ENCODE measurements around the gene TRABD. TPM values are rescaled to one million over a fixed set of nuclear protein-coding genes. Genes with fewer than 3 reads are reported as not detected.

Gene TRABD
- total RNA-seq, 1 donor from 2014 or later, result 43.7 TPM

DNA sequence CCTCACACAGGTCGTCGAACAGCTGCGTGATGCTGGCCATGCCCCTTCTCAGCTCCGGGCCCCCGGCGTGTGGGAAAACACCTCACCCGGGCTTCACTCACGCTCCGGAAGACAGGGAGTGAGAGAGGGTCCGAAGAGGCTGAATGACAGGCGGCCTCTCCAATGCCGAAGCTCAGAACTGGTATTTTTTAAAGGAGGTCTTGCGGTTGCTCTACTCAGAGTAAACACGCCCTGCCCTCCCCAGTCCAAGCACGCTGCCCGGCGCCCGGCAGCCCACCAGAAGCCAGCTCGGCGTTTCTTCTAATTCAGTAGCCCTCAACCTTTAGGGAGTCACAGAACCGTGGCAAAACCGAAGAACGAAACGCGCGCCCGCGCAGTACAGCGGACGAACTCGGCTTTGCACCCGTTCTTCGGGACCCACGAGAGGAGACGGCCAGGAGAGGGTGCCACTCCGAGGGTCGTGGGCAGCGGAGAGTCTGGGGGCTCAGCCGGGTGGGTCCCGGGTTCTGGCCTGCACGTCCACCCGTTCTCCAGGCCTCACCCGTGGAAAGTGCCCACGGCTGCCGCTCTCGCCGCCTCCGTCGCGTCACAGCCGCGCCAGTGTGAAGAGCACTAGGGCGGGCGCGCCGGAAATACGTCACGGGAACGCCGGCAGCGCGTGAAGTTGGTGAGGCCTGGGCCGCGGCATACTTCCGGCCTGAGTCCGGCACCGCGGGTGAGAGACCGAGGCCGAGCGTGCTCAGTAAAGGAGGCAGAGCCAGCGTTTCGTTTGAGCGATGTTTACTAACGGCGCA, 58.9 kb downstream of the TRABD start, which contains the start of gene TUBGCP6:
Gene TUBGCP6 (minus strand): TSS at position 604 of the 794 bp plus-strand sequence. CDS start 564 bp downstream, at position 40.
- Histone ChIP-seq H3K36me3 (peaks cover 25% of the 10 kb centered on the region), H3K27me3 (ENCODE audit: low read depth) (no peaks in the 10 kb centered on the region), H3K4me3 (peak within 1 kb of the TSS; percentile 82), H3K9me3 (no peaks in the 10 kb centered on the region), H3K4me1 (peaks cover 64% of the 10 kb centered on the region), H3K27ac (peak within 1 kb of the TSS; percentile 90)
- DNase-seq (peak; percentile 98), ATAC-seq (peak; percentile 93 to 95)
- intact Hi-C loops (cut with DNase I), result no loop called here
- TF ChIP-seq, protein P1, sequence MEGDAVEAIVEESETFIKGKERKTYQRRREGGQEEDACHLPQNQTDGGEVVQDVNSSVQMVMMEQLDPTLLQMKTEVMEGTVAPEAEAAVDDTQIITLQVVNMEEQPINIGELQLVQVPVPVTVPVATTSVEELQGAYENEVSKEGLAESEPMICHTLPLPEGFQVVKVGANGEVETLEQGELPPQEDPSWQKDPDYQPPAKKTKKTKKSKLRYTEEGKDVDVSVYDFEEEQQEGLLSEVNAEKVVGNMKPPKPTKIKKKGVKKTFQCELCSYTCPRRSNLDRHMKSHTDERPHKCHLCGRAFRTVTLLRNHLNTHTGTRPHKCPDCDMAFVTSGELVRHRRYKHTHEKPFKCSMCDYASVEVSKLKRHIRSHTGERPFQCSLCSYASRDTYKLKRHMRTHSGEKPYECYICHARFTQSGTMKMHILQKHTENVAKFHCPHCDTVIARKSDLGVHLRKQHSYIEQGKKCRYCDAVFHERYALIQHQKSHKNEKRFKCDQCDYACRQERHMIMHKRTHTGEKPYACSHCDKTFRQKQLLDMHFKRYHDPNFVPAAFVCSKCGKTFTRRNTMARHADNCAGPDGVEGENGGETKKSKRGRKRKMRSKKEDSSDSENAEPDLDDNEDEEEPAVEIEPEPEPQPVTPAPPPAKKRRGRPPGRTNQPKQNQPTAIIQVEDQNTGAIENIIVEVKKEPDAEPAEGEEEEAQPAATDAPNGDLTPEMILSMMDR (IDR thresholded peaks at IDR 0.05), result peak; percentile 28

- ATAC-seq (peak; percentile 45 to 77), DNase-seq (no peak)
- Histone ChIP-seq H3K27me3 (ENCODE audit: low read depth) (no peaks in the 10 kb centered on the region), H3K9me3 (no peaks in the 10 kb centered on the region), H3K4me1 (peaks cover 72% of the 10 kb centered on the region), H3K36me3 (peaks cover 17% of the 10 kb centered on the region), H3K4me3 (peak overlapping the region; percentile 82), H3K27ac (peak overlapping the region; percentile 90)
- intact Hi-C loops (cut with DNase I), result no loop called here
- TF ChIP-seq, protein P1 (IDR thresholded peaks at IDR 0.05), result no peak
Measured at GRCh38 chr22:50245214-50246072, 59.7 kb downstream of the TRABD start.

- peaks cover 12% of the 10 kb centered on the region for H3K36me3 ChIP-seq
- no peak overlapping the region for H3K4me3 ChIP-seq
- H3K27me3 ChIP-seq (ENCODE audit: low read depth), result no peaks in the 10 kb centered on the region
- H3K9me3 ChIP-seq, result no peaks in the 10 kb centered on the region
- H3K27ac ChIP-seq, result peak overlapping the region; percentile 2
- TF ChIP-seq, protein P1 (IDR thresholded peaks at IDR 0.05), result no peak
- intact Hi-C loops (cut with DNase I), result no loop called here
- H3K4me1 ChIP-seq, result peaks cover 72% of the 10 kb centered on the region
- DNase-seq (no peak), ATAC-seq (no peak)
Measured at GRCh38 chr22:50246242-50247175, 60.8 kb downstream of the TRABD start.

GRCh38 chr22:50247748-50248147, 62.0 kb downstream of the TRABD start:
- intact Hi-C loops (cut with DNase I), result no loop called here
- H3K36me3 ChIP-seq, result peaks cover 12% of the 10 kb centered on the region
- TF ChIP-seq, protein P1 (IDR thresholded peaks at IDR 0.05), result no peak
- no peaks in the 10 kb centered on the region for H3K9me3 ChIP-seq
- DNase-seq (no peak), ATAC-seq (no peak)
- H3K4me1 ChIP-seq, result peaks cover 67% of the 10 kb centered on the region
- H3K27ac ChIP-seq, result no peak overlapping the region
- H3K4me3 ChIP-seq, result no peak overlapping the region
- H3K27me3 ChIP-seq (ENCODE audit: low read depth), result no peaks in the 10 kb centered on the region

Measured in lower lobe of right lung (tissue), 2 donors.